Spinal cord (tissue), 10 donors: ENCODE measurements around the gene UBE2R2. TPM values are rescaled to one million over a fixed set of nuclear protein-coding genes. Genes with fewer than 3 reads are reported as not detected.

Experiments
- DNase-seq, 6 donors: peaks; one replicate each; pipeline versions ENCODE4 v3.0.0 to v3.0.0-alpha.2; 2013 to 2015; ENCODE audit warnings: low spot score in 6 of 6, low read depth in 4 of 6
- H3K27ac ChIP-seq: one replicate; pipeline ENCODE4 v1.5.1; 2013; ENCODE audit warnings: low read depth, low read length, control low read depth
- H3K27me3 ChIP-seq: one replicate; pipeline ENCODE4 v1.6.1; 2013; ENCODE audit warnings: low read length; ENCODE audit not compliant: control insufficient read depth, insufficient read depth
- H3K36me3 ChIP-seq: one replicate; pipeline ENCODE4 v1.6.1; 2013; ENCODE audit warnings: low read length; ENCODE audit not compliant: control insufficient read depth, insufficient read depth
- H3K4me1 ChIP-seq: one replicate; pipeline ENCODE4 v1.6.1; 2013; ENCODE audit warnings: low read length; ENCODE audit not compliant: control insufficient read depth, insufficient read depth
- H3K4me3 ChIP-seq: one replicate; pipeline ENCODE4 v1.5.1; 2013; ENCODE audit warnings: low read depth, low read length, control low read depth
- H3K9me3 ChIP-seq: one replicate; pipeline ENCODE4 v1.6.1; 2013; ENCODE audit warnings: low read length; ENCODE audit not compliant: control insufficient read depth, insufficient read depth
- WGBS: methylation state at CpG from one replicate; pipeline ENCODE4 v1.1.5; 2013; ENCODE audit warnings: missing lambda C conversion rate; ENCODE audit not compliant: insufficient coverage; 5-methylcytosine and 5-hydroxymethylcytosine counted together
- polyA plus RNA-seq, 2 donors: library from polyadenylated mRNA; unstranded; fragments of 120-200 nt; gene quantifications; one replicate each; pipeline ENCODE4 v1.2.1, GENCODE V29; 2013; ENCODE audit not compliant: insufficient read length in 2 of 2
- total RNA-seq, 2 donors: library from RNA; depleted of rRNA in 1 of 2; stranded (reverse); fragments of 120-200 nt in 1 of 2; fragments of >200 nt in 1 of 2; gene quantifications; one replicate each; pipeline versions ENCODE4 v1.2.3 to v1.2.4, GENCODE V29; 2013 to 2014
- donor health status: healthy.

Gene UBE2R2
- total and polyA plus RNA-seq, 4 donors: 24.2 to 68.4 (median 43.4) TPM

DNA sequence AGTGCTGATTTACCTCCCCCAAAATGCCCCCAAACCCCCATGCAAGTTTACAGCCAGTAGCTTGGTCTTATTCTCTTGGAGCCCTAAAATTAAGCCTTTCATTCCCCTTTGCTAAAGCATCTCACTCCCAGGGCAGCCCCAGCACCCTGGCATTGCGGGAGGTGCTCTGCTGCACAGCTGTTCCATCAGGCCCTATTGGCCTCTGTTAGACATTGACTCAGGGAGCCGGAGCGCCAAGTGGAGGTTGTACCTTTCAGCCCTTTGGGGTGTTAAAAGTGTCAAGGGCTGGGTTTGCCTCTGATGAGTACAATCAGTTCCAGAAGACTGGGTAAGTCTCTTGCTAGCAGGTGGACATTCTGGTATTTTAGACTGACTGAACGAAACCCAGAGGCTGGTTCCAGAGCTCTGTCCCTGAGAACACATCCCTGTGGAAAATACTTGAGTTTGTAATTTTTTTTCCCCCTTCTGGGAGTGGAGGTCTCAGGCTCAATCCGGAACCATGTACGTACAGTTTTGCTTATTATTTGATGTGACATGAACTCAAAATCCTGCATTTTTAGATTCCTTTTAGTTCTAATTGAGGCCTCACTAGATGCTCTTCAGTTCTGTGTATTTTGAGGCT is 102.4 kb downstream of the UBE2R2 start:
- no peak overlapping the region for H3K27ac ChIP-seq
- no peak overlapping the region for H3K4me3 ChIP-seq
- no peaks in the 10 kb centered on the region for H3K27me3 ChIP-seq
- 95% methylated on average over 3 of the region's 6 CpGs for WGBS
- H3K4me1 ChIP-seq: no peaks in the 10 kb centered on the region
- peaks cover 61% of the 10 kb centered on the region for H3K36me3 ChIP-seq
- no peak for DNase-seq
- no peaks in the 10 kb centered on the region for H3K9me3 ChIP-seq

DNA sequence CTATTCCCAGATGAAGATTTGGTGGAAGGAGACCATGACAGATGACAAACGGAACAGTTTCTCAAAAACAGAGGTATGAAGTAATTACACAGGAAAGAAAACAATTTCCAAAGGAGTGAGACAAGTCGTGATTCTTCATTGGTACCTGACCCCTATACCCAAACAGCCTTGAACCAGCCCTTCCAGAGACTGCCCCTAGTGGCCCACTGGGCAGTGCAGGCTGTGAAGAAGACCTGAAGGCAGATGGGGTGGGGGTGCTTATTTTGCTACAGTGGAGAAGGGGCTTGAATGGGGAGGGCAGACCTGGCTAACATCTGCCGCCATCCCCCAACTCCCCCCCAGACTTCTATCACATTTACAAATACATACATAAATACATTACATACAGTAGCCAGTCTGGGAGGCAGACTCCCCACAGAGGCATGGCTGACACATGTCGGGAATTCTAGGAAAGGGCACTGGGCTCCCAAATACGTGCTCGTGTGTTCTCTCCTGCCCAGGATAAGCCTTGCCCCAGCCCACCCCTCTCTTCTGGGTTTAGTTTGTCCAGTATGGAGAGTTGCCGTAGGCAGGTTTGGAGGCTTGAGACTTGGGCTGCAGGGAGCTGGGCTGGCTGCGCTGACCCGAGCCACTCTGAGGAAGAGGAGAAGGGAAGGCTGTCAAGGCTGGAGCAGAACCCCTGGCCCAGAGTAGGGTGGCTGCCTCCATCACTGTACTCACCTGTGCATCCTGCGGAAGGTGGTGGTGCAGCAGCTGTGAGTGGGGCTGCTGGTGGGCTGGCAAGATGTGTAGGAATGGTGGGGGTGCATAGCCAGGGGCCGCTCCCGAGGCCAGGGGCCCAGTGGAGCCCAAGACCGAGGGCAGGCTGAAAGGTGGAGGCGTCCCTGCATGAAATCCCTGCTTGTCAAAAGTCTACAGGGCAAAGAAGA is 105.3 kb downstream of the UBE2R2 start:
- WGBS: 92% methylated on average over 7 of the region's 14 CpGs
- H3K4me1 ChIP-seq: peaks cover 11% of the 10 kb centered on the region
- peaks cover 72% of the 10 kb centered on the region for H3K36me3 ChIP-seq
- no peaks in the 10 kb centered on the region for H3K9me3 ChIP-seq
- H3K27me3 ChIP-seq: no peaks in the 10 kb centered on the region
- H3K4me3 ChIP-seq: no peak overlapping the region
- no peak overlapping the region for H3K27ac ChIP-seq
- DNase-seq: no peak

DNA sequence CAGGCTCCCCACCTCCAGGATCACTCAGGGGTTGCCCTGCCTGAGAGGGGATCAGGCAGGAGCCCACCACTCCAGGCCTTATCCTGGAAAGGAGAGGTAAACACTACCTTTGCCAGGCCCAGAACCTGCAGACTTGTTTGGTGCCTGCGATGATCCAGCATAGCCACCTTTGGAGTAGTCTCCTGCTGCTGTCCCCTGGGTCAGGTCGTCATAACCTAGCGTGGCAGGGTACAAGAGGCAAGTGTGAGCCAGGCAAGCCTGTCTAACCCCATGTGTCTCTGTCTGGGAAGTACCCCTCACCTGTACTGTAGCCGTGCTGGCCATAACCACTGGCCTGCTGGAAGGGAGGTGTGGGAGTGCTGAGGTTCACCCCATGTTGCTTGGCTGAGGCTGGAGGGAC is 106.1 kb downstream of the UBE2R2 start:
- H3K9me3 ChIP-seq: no peaks in the 10 kb centered on the region
- H3K4me3 ChIP-seq: no peak overlapping the region
- DNase-seq: no peak
- H3K36me3 ChIP-seq: peaks cover 75% of the 10 kb centered on the region
- H3K27me3 ChIP-seq: no peaks in the 10 kb centered on the region
- no peak overlapping the region for H3K27ac ChIP-seq
- peaks cover 11% of the 10 kb centered on the region for H3K4me1 ChIP-seq
- WGBS: 97% methylated on average over 4 of the region's 4 CpGs

DNA sequence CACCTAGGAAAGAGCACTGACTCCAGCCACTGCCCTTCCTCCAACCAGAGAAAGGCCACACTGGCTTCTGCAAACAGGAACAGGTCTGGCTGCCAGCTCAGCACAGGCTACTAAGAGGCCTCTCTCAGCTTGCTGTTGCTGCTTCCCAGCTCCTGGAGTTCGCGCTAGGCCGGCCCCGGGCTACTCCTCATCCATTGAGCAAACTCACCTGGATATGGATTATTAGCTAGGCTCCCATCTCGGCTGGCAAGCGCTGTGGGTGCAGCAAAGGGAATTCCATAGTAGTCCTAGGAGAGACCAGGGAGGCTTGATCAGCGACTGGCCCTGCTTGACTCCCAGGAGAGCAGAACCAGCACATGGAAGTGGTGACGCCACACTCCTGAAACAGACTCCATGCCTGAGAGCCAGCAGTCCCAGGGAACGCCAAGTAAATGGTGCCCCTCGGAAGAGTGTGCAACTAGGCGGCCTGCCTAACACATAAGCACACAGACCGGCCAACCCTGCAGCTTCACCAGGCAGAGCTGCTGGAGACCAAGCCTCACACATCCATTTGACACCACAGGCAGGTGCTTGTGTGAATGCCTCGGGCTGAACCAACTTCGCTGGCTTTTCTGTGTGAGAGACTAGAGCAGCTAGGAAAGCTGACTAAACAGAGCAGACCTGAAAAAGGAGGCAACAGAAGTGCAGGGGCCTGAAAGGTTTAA is 107.2 kb downstream of the UBE2R2 start:
- peaks cover 76% of the 10 kb centered on the region for H3K36me3 ChIP-seq
- no peak overlapping the region for H3K27ac ChIP-seq
- H3K9me3 ChIP-seq: no peaks in the 10 kb centered on the region
- H3K4me1 ChIP-seq: peaks cover 11% of the 10 kb centered on the region
- DNase-seq: no peak
- H3K4me3 ChIP-seq: no peak overlapping the region
- no peaks in the 10 kb centered on the region for H3K27me3 ChIP-seq
- 85% methylated on average over 9 of the region's 14 CpGs for WGBS

DNA sequence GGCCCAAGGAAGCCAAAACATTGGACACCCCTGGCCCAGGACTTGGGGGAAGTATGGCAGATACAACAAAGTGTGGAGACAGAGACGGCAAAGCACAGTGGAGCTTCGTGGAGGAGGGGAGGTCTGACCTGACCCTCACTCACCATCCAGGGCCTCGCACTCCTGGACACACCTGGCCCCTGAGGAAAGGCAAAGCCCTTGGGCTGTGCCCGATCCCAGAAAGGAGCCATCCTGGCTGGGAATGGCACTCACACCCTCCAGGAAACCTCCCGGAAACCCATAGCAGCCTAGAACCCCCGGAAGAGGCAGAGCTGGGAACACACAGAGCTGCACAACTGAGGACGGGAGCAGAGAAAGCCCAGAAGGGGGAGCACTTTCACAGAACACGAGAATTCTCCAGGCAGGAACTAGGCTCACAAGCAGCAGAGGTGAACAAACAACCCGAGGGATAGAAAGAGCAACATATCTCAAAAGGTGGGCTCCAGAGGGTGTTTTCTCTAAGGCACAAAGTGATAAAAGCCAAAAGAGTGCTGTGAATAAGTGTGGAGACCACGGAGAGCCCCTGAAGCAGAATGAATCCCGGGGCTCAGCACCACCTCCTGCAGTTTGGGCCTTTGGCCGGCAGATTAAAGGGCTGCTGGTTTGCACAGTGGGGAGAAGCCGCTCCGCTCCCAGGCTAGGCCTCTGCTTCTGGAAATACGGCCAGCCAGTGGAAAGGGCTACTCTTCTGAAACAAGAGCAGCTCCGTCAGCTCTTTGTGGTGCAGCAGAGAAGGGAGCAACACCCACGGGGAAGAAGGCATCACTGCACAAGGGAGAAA is 108.2 kb downstream of the UBE2R2 start:
- Histone ChIP-seq H3K4me1 (peaks cover 11% of the 10 kb centered on the region), H3K36me3 (peaks cover 75% of the 10 kb centered on the region), H3K4me3 (no peak overlapping the region), H3K27ac (no peak overlapping the region), H3K27me3 (no peaks in the 10 kb centered on the region), H3K9me3 (no peaks in the 10 kb centered on the region)
- DNase-seq: peak in 5 of 6 donors; percentile 21 to 81 (median 37)
- 41% methylated on average over 14 of the region's 17 CpGs for WGBS

DNA sequence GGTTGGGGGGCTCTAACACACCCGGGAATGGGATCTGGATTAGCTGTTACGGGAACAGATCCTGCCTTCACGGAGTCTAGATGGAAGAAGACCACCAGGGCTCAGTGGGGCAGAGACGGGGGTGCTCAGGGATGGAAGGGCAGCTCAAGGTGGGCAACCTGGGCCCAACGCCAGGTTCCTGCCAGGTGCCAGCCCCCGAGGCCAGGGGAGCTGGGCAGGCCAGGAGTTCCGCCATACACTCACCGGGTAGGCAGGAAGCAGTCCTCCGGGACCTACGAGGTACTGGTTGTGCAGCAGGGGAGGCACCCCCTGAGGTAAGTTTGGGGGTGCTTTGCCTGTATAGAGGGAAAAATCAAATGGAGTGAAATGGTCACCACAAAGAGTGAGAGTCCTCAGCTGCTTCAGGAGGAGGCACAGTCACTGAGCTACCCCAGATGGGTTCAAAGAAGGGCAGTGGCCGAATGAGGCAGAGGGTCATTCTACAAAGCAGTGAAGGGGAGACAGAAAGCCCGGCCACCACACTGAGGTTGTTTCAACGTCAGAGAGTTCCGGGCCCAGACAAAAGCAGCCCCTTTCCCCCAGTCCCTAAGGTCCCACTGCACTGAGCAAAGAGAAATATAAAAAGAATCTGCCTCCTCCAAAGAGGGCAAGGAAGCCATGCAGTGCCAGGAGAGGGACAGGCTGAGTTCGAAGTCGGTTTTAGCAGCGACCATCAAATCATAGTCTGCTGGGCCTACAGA is 110.0 kb downstream of the UBE2R2 start:
- Histone ChIP-seq H3K36me3 (peaks cover 77% of the 10 kb centered on the region), H3K9me3 (no peaks in the 10 kb centered on the region), H3K4me1 (peaks cover 11% of the 10 kb centered on the region), H3K4me3 (no peak overlapping the region), H3K27me3 (no peaks in the 10 kb centered on the region), H3K27ac (no peak overlapping the region)
- no peak for DNase-seq
- whole genome bisulfite sequencing: 92% methylated on average over 14 of the region's 17 CpGs

DNA sequence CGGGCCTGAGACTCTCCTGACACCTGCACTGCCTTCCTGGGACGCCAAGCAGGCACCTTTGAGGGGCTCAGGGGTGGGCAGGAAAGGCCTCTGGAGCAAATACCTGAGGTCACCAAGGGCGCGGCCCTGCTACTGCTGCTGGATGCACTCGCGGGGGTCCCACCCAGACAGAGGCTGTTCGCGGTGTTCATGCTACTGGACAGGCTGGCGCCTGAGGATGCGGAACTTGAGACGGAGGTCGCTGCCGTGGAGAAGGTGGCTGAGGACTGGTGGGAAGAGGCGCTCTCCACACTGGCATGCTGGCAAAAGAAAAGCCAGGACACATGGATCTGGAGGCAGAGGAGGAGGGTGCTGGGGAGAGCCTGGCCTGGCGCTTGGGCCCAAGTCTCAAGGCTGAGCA is 110.7 kb downstream of the UBE2R2 start:
- no peak for DNase-seq
- Histone ChIP-seq H3K4me1 (peaks cover 11% of the 10 kb centered on the region), H3K27ac (no peak overlapping the region), H3K4me3 (no peak overlapping the region), H3K9me3 (no peaks in the 10 kb centered on the region), H3K36me3 (peaks cover 76% of the 10 kb centered on the region), H3K27me3 (no peaks in the 10 kb centered on the region)
- WGBS: 92% methylated on average over 15 of the region's 15 CpGs

DNA sequence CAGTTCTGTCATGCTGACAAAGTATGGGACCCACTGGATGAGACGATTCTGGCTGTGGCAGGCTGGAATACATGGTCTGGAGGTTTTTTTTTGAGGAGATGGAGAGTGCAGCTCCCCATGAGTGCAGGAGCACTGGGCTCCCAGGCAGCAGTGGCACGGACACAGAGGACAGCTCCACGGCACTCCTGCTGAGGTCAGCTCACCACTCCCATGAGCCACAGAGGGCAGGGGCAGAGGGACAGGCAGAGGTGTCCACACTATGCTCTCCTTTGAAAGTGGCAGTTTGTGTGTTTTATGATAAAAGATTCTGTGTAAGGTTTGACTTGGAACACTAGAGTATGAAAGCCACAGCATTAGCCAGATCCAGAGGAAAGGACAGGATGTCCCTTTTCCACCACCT is 114.4 kb downstream of the UBE2R2 start:
- no peak overlapping the region for H3K4me3 ChIP-seq
- WGBS: 100% methylated on average over 2 of the region's 3 CpGs
- H3K4me1 ChIP-seq: no peaks in the 10 kb centered on the region
- peaks cover 66% of the 10 kb centered on the region for H3K36me3 ChIP-seq
- no peak overlapping the region for H3K27ac ChIP-seq
- H3K9me3 ChIP-seq: no peaks in the 10 kb centered on the region
- no peak for DNase-seq
- H3K27me3 ChIP-seq: no peaks in the 10 kb centered on the region
